Smooth muscle cell (in vitro differentiated cells): ENCODE results near the gene AUTS2. TPM values are rescaled to one million over a fixed set of nuclear protein-coding genes. Genes with fewer than 3 reads are reported as not detected.

Experiments used
- DNase-seq: peaks from one replicate; lab custom pipeline; 2025; ENCODE audit not compliant: unreplicated experiment; lab: John Stamatoyannopoulos, UW
- H2AFZ ChIP-seq: fragments of 200-600 bp; sonication (generic); 2 replicates; pipeline ENCODE4 v1.6.0; 2016; ENCODE audit warnings: antibody characterized with exemption, low read depth, mild to moderate bottlenecking
- H3F3A ChIP-seq: fragments of 200-600 bp; sonication (generic); 2 replicates; pipeline ENCODE4 v1.6.0; 2017; ENCODE audit warnings: antibody characterized with exemption, low read depth
- H3K27ac ChIP-seq: fragments of 200-600 bp; sonication (generic); 2 replicates; pipeline ENCODE4 v1.5.1; 2016; ENCODE audit warnings: low read depth, mild to moderate bottlenecking
- H3K27me3 ChIP-seq: fragments of 200-600 bp; sonication (generic); 2 replicates; pipeline ENCODE4 v1.6.1; 2016; ENCODE audit warnings: low read depth, mild to moderate bottlenecking
- H3K36me3 ChIP-seq: fragments of 200-600 bp; sonication (generic); 2 replicates; pipeline ENCODE4 v1.5.1; 2016; ENCODE audit warnings: low read depth
- H3K4me1 ChIP-seq: fragments of 200-600 bp; sonication (generic); 2 replicates; pipeline ENCODE4 v1.5.1; 2016; ENCODE audit warnings: low read depth
- H3K4me2 ChIP-seq: fragments of 200-600 bp; sonication (generic); 2 replicates; pipeline ENCODE4 v1.6.0; 2016; ENCODE audit warnings: mild to moderate bottlenecking
- H3K4me3 ChIP-seq: fragments of 200-600 bp; sonication (generic); 2 replicates; pipeline ENCODE4 v1.5.1; 2016; ENCODE audit warnings: mild to moderate bottlenecking
- H3K79me2 ChIP-seq: fragments of 200-600 bp; sonication (generic); 2 replicates; pipeline ENCODE4 v1.6.0; 2016; ENCODE audit warnings: low read depth, mild to moderate bottlenecking
- H3K9ac ChIP-seq: fragments of 200-600 bp; sonication (generic); 2 replicates; pipeline ENCODE4 v1.6.0; 2016; ENCODE audit warnings: low read depth
- H3K9me3 ChIP-seq: fragments of 200-600 bp; sonication (generic); replicated peaks from 2 replicates; pipeline ENCODE4 v1.5.1; 2016; ENCODE audit warnings: low read depth
- H4K20me1 ChIP-seq: fragments of 200-600 bp; sonication (generic); 2 replicates; pipeline ENCODE4 v1.6.0; 2016; ENCODE audit warnings: low read depth
- WGBS: methylation state at CpG from one replicate; pipeline ENCODE4 v1.1.7; 2016; ENCODE audit warnings: low lambda C conversion rate; 5-methylcytosine and 5-hydroxymethylcytosine counted together
- polyA plus RNA-seq: library from polyadenylated mRNA; unstranded; fragments of >200 nt; fragmentation: Nextera tagmentation; extraction: Ambion mirVana; gene quantifications from 2 replicates; pipeline ENCODE4 v1.2.1, GENCODE V29; 2016
- total RNA-seq: library from RNA; depleted of rRNA; stranded (reverse); fragments of >200 nt; gene quantifications from 2 replicates; pipeline ENCODE4 v1.2.3, GENCODE V29; 2014
- TF ChIP-seq, protein P1 (sequence below): fragments of 200-600 bp; sonication (generic); IDR thresholded peaks from 2 replicates; pipeline ENCODE4 v1.5.1; 2017; ENCODE audit warnings: borderline replicate concordance, mild to moderate bottlenecking, antibody characterized with exemption; ENCODE audit not compliant: insufficient read depth, poor library complexity, severe bottlenecking

The AUTS2 gene
- total and polyA plus RNA-seq, 2 experiments from 2014 or later = 6.5 to 8.6 TPM

DNA sequence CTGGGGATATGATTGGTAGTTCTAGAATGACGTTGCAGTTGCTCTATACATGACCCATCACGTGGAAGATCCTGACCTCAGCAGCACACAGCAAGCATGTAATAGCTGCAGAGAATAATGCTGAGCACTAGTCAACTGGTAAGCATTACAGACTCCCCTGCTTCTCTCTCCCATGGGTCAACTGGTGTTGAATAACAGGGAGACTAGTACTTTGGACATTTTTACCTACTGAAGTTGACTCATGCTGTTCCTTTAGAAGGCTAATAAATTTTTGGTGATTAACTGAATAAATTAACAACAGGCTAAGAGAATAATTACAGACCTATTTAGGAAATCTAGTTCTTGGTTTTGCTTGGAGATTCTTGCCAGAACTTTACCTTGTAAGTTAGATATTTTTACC lies 234.1 kb downstream of the AUTS2 start:
- Histone ChIP-seq H3K4me1 (peaks cover 2% of the 10 kb centered on the region), H3K36me3 (no peaks in the 10 kb centered on the region), H3K79me2 (no peaks in the 10 kb centered on the region), H3K9ac (no peak overlapping the region), H4K20me1 (peaks cover 10% of the 10 kb centered on the region), H3K9me3 (no peaks in the 10 kb centered on the region), H3F3A (no peaks in the 10 kb centered on the region), H3K27ac (no peak overlapping the region), H2AFZ (no peak overlapping the region), H3K4me2 (no peak overlapping the region), H3K27me3 (no peaks in the 10 kb centered on the region), H3K4me3 (no peak overlapping the region)
- no peak for DNase-seq
- WGBS = 54% methylated on average over 2 of the region's 2 CpGs
- TF ChIP-seq, protein P1, sequence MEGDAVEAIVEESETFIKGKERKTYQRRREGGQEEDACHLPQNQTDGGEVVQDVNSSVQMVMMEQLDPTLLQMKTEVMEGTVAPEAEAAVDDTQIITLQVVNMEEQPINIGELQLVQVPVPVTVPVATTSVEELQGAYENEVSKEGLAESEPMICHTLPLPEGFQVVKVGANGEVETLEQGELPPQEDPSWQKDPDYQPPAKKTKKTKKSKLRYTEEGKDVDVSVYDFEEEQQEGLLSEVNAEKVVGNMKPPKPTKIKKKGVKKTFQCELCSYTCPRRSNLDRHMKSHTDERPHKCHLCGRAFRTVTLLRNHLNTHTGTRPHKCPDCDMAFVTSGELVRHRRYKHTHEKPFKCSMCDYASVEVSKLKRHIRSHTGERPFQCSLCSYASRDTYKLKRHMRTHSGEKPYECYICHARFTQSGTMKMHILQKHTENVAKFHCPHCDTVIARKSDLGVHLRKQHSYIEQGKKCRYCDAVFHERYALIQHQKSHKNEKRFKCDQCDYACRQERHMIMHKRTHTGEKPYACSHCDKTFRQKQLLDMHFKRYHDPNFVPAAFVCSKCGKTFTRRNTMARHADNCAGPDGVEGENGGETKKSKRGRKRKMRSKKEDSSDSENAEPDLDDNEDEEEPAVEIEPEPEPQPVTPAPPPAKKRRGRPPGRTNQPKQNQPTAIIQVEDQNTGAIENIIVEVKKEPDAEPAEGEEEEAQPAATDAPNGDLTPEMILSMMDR = no peak

DNA sequence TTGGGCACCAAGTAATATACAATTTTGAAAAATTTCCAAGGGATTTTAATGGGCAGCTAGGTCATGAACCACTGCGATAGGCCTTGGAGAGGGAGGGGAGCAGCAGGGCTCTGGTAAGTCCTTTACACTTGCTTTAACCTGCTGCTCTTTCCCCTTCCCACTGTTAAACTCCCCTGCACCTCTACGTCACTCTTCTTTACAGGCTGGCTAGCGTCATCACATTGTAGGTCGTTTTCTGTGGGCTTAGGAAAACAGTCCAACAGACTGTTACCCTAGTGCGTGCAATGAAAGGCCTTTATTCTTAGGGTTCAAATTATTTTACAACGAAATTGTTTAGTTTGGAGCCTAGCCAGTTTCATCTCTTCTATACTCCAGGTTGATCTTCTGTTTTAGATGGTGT lies 235.7 kb downstream of the AUTS2 start:
- no peaks in the 10 kb centered on the region for H3K36me3 ChIP-seq
- no peak overlapping the region for H3K4me2 ChIP-seq
- WGBS = 87% methylated on average over 6 of the region's 6 CpGs
- H3K4me1 ChIP-seq = peaks cover 9% of the 10 kb centered on the region
- H3F3A ChIP-seq = no peaks in the 10 kb centered on the region
- no peaks in the 10 kb centered on the region for H3K9me3 ChIP-seq
- no peak overlapping the region for H3K9ac ChIP-seq
- H3K27ac ChIP-seq = no peak overlapping the region
- H3K4me3 ChIP-seq = no peak overlapping the region
- H3K27me3 ChIP-seq = no peaks in the 10 kb centered on the region
- no peak overlapping the region for H2AFZ ChIP-seq
- no peaks in the 10 kb centered on the region for H3K79me2 ChIP-seq
- TF ChIP-seq, protein P1 = no peak
- DNase-seq = no peak
- H4K20me1 ChIP-seq = peaks cover 24% of the 10 kb centered on the region

DNA sequence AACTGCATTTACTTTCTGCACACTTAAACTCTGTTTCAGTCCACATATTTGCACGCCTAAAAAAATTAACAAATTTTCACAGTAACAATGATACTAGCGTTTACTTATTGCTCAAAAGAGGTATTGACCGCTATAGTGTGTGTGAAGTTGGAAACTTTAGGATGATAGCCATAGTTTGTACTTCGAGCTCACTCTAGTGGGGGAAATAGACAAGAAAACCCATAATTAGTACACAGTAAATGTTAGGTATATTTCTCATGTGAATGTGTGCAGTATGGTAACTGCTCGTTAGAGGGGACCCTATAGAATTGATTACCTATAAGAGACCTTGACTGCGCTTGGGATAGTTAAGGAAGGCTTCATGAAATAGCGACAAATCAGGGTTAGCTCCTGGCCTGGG lies 238.4 kb downstream of the AUTS2 start:
- H3K4me3 ChIP-seq = no peak overlapping the region
- no peaks in the 10 kb centered on the region for H3K79me2 ChIP-seq
- peaks cover 23% of the 10 kb centered on the region for H3K4me1 ChIP-seq
- no peaks in the 10 kb centered on the region for H3K36me3 ChIP-seq
- H3K27ac ChIP-seq = no peak overlapping the region
- TF ChIP-seq, protein P1 = no peak
- no peak overlapping the region for H3K9ac ChIP-seq
- no peaks in the 10 kb centered on the region for H3K9me3 ChIP-seq
- H3K27me3 ChIP-seq = no peaks in the 10 kb centered on the region
- peaks cover 49% of the 10 kb centered on the region for H4K20me1 ChIP-seq
- no peak overlapping the region for H3K4me2 ChIP-seq
- no peaks in the 10 kb centered on the region for H3F3A ChIP-seq
- 93% methylated on average over 7 of the region's 7 CpGs for WGBS
- DNase-seq = no peak
- H2AFZ ChIP-seq = no peak overlapping the region

DNA sequence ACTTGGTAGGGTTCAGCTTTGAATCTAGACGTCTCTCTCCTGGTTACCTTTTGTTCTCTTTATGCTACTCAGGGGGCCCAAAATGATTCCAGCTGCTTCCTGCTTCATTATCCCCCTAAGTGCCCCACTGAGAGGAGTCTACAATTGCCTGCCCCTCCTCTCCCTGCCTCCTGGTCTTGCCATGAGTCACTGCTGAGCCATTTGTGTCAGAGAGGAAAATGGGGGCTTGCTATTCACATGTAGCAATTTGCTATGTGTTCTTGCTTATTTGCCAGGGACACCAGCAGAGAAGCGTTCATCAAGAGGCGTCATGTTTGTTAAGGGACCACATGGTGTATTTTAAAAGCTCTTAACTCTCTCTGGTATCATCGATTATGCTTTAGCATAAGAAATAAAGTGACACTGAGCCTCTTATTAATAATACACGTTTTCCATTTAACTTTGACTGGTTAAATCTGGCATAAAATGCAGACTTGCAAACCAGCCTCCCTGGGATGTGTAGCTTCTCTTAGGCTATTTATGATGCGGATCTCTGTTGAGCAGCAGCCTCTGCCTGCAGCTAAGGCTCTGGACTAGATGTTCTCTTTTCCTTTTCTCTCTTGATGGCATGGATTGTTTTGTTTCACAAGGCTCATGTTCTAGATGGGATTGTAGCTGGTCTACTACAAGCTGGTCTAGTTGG lies 239.3 kb downstream of the AUTS2 start:
- H3K9ac ChIP-seq = no peak overlapping the region
- no peak overlapping the region for H3K4me3 ChIP-seq
- no peaks in the 10 kb centered on the region for H3K79me2 ChIP-seq
- TF ChIP-seq, protein P1 = no peak
- no peak for DNase-seq
- H3K4me2 ChIP-seq = peak overlapping the region; percentile 44
- 22% methylated on average over 6 of the region's 6 CpGs for WGBS
- no peaks in the 10 kb centered on the region for H3K36me3 ChIP-seq
- no peak overlapping the region for H2AFZ ChIP-seq
- no peaks in the 10 kb centered on the region for H3K27me3 ChIP-seq
- H3F3A ChIP-seq = no peaks in the 10 kb centered on the region
- H3K4me1 ChIP-seq = peaks cover 23% of the 10 kb centered on the region
- peaks cover 49% of the 10 kb centered on the region for H4K20me1 ChIP-seq
- H3K27ac ChIP-seq = no peak overlapping the region
- H3K9me3 ChIP-seq = no peaks in the 10 kb centered on the region
